HG02943 (cell line): Measurements from ENCODE around the gene SPINK4.

Experiments
- ATAC-seq: cut with Tn5 transposase; IDR thresholded peaks from one replicate; pipeline ENCODE4 v1.9.1; 2021; ENCODE audit warnings: mild to moderate bottlenecking, low read depth, moderate library complexity; ENCODE audit not compliant: unreplicated experiment

Gene SPINK4

DNA sequence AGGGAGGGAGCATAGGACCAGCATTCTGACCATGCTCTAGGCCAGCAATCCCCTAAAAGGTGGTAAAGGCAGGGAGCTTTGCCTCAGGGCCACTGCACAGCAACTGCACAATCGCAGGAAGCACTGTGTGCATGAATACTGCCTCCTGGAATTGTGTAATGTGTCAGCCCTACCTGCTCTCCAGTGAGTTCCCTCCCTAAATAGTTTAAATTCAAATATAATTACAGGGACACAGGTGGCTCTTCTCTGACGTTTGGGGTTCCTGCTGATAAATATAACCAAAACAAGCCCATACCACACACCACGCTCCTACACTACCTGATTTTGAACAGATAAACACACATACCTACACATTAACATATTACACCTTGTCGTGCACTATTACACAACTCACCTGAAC is 15.5 kb downstream of the SPINK4 start:
- no peak for ATAC-seq

DNA sequence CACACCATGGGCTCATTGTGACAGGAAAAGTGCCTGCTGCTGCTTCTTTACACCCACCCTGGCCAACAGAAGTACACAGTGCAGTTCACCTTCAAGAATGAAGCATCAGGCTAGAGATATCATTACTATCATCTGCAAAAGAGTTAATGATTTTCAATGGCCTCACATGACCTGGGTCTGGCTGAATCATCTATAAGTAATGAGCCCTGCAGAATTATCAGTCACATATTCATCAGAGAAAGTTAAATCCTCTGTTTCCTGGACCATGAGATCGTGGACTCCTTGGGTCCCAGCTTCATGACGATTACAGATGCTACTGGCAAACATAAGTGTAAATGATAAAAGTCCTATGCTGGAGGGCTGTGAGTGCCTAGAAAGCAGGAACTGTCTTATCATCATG is 16.3 kb downstream of the SPINK4 start:
- no peak for ATAC-seq

DNA sequence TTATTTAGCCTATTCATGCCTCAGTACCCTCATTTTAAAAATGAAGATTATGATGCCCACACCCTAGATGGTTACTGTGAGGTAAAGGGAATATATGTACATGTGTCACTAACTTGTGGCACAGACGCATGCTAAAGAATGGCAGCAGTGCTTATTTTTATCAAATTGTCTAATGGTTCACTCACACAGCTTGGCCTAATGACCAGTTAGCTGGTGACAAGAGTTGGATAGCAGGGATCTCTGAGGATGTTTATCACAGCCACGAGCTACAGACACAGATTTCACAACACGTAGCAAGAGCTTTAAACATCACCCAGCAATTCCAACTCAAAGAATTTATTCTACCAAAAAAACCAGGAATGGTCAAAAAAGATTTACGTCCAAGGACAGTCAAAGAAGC is 17.3 kb downstream of the SPINK4 start:
- no peak for ATAC-seq

DNA sequence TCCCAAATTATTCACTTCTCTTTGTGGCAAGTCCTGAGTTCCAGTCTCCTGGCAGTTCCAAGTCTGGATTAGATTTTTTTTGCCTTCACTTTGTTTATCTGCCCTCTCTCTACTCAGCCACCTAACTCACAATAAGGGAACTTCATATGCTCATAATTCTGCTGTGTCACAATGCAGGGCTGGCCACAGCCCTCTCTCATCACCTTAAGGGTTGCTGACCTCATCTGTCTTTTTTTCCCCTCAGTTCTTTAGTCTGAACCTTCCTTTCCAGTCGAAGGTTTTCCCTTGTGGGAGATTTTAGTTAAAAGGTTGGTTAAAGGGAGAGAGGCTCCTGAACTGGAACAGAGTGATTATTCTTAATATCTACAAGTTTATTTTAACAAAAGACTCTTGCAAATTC is 20.4 kb downstream of the SPINK4 start:
- no peak for ATAC-seq

DNA sequence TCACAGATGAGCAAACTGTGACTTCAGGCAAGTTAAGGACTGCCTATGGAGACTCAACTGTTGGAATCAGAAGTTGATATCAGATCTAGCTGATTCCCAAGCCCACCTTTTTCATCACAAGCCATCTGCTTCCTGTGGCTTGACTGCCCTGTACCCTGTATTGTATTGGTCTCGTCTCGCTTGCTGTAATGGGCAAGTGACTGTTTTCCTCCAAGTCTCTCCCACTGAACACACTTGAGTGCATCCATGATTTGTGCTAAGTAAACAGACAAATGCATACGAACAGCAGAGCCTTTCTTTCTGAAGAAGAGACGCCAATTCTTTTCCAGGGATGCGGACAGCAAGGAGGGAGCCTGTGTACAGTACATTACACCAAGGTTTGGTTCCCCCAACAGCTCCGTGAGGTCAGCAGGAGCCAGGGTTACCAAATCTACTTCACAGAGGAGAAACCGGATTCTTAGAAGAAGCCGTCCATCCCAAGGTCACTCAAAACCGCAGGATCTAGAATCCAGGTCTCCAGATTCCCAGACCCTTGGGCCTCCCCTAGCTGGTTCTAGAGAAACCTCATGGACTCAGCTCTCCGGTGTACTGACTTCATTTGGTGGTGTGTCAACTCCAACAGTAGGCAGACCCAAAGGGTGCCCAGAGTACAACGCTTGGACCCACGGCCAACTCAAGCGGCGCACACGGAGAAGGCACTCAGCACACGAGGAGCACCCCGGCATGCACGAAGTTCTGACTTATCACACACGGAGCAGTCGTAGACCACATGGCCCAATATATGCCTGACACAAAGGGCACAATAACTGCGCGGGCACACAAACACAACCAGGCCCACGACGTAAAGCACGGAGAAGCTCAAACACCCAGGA is 23.4 kb downstream of the SPINK4 start:
- ATAC-seq, result peak; percentile 13

DNA sequence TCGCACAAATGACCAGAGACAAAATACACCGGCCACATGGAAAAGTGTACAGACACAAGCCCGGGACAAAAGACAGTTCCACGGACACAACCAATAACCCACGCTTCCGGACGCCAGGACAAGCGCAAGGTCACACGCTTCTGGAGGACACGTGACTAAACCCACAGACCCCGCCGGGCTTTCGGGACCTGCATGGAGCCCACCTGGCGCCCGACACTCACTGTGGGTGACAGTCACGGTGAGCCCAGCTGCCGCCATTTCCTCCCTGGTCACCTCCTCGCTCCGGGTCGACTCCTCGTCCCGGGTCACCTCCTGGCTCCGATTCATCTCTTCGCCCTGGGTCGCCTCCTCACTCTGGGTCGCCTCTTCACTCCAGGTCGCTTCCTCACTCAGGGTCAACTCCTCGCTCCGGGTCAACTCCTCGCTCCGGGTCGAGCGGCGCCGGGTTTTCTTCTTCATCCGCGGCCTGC is 24.1 kb downstream of the SPINK4 start:
- peak; percentile 37 for ATAC-seq

DNA sequence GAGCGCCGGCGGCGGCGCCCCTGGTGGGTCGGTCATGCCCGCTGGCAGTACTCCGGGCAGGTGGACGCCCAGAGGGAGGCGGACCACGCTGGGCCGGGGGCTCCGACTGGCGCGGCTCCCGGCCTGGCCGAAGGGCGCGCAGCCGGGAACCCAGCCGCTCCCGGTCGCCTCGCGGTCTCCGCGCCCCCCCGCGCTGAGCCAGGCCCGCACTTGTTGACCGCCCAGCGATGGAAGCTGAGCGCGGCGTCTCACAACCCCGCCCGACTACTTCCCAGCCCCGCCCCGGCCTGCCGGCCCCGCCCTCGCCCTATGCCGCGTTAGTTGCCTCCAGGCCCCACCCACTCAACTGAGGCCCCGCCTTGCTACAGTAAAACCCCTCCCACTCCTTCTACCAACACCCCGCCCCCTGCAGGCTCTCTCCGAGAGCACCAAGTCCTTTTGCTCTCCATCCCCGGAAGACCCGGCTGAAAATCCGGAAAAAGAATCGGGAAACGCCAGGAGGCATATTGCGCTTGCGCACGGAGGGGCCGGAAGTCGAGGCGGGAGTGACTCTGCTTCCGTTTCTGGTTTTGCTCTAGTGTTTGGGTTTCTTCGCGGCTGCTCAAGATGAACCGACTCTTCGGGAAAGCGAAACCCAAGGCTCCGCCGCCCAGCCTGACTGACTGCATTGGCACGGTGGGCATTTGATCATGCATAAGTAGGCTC is 24.7 kb downstream of the SPINK4 start, which contains the start of the genes BAG1 and CHMP5:
BAG1 (minus strand) TSS at position 236 of the 705 bp plus-strand sequence.
CHMP5 (plus strand) TSS at position 577 of the 705 bp plus-strand sequence; CDS start at position 607, 30 bp downstream.
- peak; percentile 81 for ATAC-seq

DNA sequence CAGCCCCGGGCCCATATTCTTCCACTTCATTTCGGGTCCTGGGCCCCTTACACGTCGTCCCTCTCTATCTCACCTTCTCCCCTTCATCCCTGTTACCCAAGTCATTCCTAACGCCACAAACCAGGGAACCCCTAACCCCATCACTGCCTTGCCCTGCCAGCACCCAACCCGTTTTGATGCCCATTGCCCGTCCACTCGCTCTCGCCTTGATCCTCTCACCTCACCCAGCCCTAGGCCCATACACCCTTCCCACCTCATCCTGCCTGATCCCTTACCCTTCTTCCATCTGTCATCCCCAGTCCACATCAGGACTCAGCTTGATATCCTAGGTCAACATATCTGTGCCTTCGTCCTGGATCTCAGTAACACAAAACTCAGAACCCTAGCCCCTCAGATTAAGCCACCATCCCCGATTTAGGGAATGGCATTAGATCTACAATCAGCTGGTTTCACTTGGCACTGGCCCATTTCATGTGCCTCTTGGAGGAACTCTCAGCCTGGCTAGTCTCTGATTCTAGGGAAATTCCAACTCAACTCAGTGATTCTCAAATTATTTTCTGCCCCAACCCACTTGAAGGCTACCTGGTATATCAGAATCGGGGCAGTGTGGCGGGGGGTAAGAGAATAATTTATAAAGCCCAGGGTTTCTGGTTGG is 25.4 kb downstream of the SPINK4 start:
- no peak for ATAC-seq

DNA sequence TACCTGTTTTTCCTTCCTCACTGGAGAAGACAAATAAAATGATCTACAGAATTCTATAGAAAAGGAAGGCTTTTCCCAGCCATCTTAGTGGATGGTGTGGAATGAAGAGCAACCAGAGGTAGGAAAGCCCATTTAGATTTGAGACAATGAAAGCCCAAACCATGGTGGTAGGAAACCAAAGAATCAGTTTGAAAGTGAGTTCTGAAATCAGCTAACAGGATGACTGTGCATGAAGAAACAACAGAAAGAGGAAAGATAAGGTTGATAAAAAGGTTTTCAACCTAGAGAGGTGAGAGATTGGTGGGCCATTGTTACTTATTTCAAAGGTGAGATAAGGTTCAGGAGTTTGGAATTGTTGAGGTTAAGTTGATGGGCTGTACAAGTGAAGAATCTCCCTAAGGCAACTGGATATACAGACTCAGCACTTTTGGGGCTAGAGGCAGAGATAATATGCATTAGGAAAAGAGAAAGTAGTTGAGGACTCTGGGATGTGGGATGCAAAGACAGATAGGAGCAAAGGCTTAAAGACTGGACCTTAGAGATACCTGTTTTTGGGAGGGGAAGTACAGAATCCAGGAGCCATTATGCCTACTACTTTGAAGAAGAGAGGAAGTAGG is 27.3 kb downstream of the SPINK4 start:
- no peak for ATAC-seq

DNA sequence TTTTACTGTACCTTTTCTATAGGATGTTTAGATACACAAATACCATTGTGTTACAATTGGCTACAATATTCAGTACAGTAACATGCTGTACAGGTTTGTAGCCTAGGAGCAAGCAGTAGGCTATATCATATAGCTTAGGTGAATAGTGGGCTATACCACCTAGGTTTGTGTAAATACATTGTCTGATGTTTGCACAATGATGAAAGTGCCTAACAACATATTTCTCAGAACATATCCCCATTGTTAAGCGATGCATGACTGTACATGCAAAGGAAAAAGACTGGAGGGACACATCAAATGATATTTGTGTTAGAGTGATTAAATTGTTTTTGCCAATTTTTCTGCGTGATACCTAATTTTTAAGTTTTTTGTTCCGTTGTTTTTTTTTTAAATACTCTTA is 30.2 kb downstream of the SPINK4 start:
- ATAC-seq, result no peak

DNA sequence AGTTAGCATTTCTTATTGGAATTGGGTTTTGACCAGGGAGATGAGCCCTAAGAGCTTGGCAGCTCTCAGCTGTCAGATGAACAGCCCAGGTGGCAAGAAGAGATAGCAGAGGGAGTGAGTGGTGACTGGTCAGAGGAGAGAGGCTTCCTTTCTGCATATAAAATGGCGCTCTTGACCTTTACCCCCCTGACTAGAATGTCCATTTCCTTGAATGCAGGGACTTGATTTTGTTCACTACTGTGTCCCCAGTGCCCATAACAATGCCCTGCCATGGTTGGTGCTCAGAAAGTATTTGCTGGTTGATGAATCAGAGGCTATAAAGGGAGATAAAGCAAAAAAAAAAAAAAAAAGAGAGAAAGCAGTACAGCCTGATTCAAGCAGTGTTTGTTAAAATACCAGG is 32.1 kb downstream of the SPINK4 start:
- no peak for ATAC-seq

DNA sequence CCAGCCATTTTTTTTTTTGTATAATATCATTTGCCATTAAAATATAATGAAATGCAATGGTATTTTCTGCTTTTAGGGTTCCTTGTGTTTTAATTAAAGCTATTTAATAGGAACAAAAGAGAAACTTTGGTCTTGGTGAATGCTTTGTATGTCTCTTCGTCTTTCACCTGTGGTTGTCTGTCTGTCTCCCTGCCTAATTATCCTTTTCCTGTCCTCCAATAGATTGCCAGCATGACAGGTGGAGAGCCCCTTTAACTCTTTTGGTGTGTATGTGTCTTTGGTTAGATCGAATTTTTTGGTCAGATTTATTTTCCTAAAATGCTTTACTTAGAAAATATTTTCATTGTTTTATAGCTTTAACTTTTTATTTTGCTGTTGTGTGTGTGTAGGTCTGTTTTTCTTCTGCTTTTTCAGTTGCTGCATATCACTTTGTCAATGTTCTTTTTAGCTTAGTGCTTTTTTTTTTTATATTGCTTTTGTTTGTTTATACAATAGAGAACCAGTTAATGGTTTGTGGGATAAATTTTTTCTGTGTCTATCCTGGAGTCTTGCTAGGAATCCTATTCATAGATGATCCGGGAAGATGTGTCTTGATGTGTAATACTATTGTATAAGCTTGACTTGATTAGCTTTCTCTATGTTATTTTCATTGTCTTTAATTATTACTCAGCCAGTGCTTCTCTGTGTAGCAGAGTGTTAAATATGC is 33.5 kb downstream of the SPINK4 start:
- no peak for ATAC-seq

DNA sequence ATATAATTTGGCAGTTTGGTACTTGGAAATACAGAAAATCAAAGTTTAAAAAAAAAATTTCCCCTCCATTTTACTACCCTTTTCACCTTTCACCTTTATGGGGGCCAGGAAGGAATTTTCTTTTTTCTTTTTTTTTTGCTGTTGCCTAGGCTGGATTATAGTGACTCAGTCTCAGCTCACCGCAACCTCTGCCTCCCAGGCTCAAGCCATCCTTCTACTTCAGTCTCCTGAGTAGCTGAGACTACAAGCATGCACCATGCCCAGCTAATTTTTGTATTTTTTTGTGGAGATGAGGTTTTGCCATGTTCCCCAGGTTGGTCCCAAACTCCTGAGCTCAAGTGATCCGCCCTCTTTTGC is 34.0 kb downstream of the SPINK4 start:
- ATAC-seq, result no peak

DNA sequence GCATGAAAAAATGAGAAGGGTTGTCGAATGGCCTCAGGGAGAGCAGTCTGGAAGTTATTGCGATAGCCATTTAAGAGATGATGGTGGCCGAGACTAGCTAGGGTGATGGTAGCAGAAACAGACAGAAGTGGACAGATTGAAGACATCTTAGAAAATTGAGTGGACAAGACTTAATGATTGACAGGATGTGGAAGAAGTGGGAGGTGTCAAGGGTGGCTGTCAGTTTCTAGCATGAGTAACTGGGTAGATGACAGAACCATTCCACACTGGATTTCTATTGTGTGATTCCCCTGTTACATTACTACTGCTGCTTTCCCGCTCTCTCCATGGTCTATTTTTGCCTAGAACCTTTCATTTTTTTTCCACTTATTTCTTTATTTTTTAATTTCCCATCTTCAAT is 37.5 kb downstream of the SPINK4 start:
- ATAC-seq, result no peak

DNA sequence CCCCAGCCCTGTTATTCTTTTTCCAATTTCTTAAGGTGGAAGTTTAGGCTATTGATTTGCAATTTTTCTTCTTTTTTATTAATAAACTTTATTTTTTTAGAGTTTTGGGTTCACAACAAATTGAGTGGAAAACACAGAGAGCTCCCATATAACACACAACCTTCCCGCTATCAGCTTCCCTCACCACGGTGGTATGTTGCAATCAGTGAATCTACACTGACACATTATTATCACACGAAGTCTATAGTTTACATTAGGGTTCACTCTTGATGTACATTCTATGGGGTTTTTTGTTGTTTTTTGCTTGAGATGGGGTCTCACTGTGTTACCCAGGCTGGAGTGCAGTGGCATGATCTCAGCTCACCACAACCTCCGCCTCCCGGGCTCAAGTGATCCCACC is 45.5 kb downstream of the SPINK4 start:
- no peak for ATAC-seq

DNA sequence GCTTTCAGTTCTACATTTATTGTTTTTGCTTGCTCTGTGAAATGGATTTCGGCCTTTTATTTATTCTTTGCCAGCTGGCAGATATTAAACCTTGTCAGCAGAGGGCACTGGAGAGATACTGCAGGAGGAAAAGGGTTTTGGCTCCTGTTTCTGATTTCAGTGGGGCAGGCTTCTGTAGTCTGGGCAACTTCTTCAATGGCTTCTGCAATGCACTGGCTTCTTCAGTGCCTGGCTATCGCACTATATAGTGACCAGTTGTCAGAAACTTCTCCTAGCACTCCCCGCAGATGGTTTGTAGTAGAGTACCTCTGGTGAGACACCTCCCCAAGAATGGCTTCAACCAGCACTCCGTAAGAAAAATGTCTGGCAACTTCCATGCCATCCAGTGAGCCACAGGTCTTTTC is 47.1 kb downstream of the SPINK4 start:
- ATAC-seq, result no peak

DNA sequence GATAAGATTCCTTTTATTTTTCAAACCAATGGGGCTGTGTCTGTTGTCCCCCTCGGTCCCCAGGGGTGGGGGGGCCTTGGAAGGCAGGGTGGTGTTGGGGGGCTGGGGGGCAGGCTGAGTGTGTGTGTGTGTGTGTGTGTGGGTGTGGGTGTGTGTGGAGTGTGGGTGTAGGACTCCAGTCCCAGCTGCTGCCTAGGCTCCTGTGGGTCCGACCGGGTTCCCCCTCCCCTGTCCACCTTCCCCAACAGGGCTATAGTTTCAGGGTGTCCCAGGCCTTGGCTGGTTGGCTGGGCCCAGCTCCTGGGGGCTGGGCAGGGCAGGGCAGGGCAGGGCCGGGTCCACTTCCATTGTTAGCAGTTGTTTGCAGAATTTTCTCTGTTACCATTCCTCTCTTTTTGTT is 48.3 kb downstream of the SPINK4 start:
- ATAC-seq, result no peak

DNA sequence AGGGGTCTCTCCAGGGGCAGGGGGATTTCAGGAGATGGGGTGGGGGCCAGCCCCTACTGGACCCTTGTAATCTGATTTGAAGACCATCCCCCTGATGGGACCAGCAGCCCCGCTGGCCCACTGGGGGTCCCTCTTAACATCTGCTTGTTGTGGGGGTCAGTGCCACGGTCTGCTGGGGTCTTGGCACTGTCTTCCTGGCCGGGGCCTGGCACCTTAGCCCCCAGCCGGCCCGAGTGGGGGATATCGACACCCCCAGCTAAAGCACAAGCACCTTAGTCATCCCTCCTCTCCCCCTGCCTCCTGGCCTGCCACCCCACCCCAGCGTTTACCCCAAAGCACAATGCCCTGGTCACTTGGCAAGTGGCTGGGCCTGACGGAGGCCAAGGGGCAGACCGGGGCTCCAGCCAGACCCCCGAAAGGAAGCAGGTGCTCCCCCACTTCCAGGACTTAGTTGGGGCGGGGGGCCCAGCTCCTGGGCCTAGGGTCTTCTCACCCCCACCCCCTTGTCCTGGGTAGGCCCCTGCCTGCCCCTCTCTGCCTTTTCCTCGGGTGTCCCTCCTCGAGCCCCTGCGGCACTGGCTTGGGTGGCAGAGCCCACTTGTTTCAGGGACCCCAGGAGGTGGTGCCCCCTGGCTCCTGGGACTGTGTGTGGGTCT is 49.0 kb downstream of the SPINK4 start:
- no peak for ATAC-seq

DNA sequence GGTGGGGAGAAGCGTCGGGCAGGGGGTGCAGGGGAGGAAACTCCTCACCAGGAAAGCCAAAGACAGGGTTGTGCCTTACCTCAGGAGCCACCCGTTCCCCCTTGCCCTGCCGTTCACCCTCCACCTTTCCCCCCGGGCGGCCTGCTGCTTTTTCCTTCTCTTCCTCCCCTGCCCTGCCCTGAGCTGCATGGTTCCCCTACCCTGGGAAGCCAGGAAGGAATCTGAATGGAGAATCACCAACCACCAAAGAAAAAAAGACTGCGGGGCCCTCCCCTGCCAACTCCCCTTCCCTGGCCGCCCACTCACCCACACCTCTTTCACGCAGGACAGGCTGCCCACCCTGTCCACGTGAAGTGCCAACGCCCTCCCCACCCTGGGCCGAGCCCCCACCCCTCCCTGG is 49.5 kb downstream of the SPINK4 start:
- no peak for ATAC-seq

DNA sequence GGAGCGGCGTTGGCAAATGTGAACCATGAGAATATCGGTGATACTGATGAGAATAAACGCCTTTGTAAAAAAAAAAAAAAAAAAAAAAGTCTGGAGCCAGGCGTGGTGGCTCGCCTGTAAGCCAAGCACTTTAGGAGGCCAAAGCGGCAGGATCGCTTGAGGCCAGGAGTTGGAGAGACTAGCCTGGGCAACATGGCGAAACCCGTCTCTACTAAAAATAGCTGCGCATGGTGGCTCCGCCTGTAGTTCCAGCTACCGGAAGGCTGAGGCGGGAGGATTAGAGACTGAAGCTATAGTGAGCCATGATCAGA is 49.9 kb downstream of the SPINK4 start:
- ATAC-seq, result no peak
